Rectal smooth muscle tissue (tissue), 1 donor: ENCODE data around the gene OVAAL.

Source experiments
- H3K27ac ChIP-seq: one replicate; pipeline ENCODE4 v1.7.0; 2013; ENCODE audit warnings: low read depth, low read length, inconsistent platforms
- H3K27me3 ChIP-seq: one replicate; pipeline ENCODE4 v1.7.0; 2013; ENCODE audit warnings: low read length; ENCODE audit not compliant: control insufficient read depth, insufficient read depth
- H3K36me3 ChIP-seq: one replicate; pipeline ENCODE4 v1.7.0; 2013; ENCODE audit warnings: low read length; ENCODE audit not compliant: control insufficient read depth, insufficient read depth
- H3K4me1 ChIP-seq: one replicate; pipeline ENCODE4 v1.7.0; 2013; ENCODE audit warnings: low read length; ENCODE audit not compliant: control insufficient read depth, insufficient read depth
- H3K4me3 ChIP-seq: one replicate; pipeline ENCODE4 v1.7.0; 2013; ENCODE audit warnings: low read length
- H3K9ac ChIP-seq: one replicate; pipeline ENCODE4 v1.7.0; 2013; ENCODE audit warnings: low read length

Gene OVAAL

GRCh38 chr1:180603850-180604226 is 45.1 kb downstream of the OVAAL start:
- H3K27ac ChIP-seq = no peak overlapping the region
- no peak overlapping the region for H3K9ac ChIP-seq
- no peak overlapping the region for H3K4me3 ChIP-seq

GRCh38 chr1:180606155-180606554 is 47.4 kb downstream of the OVAAL start:
- H3K4me1 ChIP-seq = no peaks in the 10 kb centered on the region
- no peaks in the 10 kb centered on the region for H3K27me3 ChIP-seq
- H3K4me3 ChIP-seq = no peak overlapping the region
- no peak overlapping the region for H3K9ac ChIP-seq
- no peak overlapping the region for H3K27ac ChIP-seq
- H3K36me3 ChIP-seq = no peaks in the 10 kb centered on the region

More at GRCh38 chr1:180603850-180604226, 45.1 kb downstream of the OVAAL start:
- H3K27me3 ChIP-seq = no peaks in the 10 kb centered on the region
- H3K4me1 ChIP-seq = no peaks in the 10 kb centered on the region
- H3K36me3 ChIP-seq = no peaks in the 10 kb centered on the region

GRCh38 chr1:180609643-180610555 is 51.1 kb downstream of the OVAAL start:
- no peak overlapping the region for H3K27ac ChIP-seq
- no peaks in the 10 kb centered on the region for H3K36me3 ChIP-seq
- H3K4me3 ChIP-seq = no peak overlapping the region
- no peak overlapping the region for H3K9ac ChIP-seq
- H3K27me3 ChIP-seq = no peaks in the 10 kb centered on the region
- H3K4me1 ChIP-seq = peaks cover 2% of the 10 kb centered on the region

- Histone ChIP-seq H3K27ac (no peak overlapping the region), H3K4me3 (no peak overlapping the region), H3K36me3 (no peaks in the 10 kb centered on the region), H3K4me1 (peaks cover 2% of the 10 kb centered on the region), H3K27me3 (no peaks in the 10 kb centered on the region), H3K9ac (no peak overlapping the region)
Observed at GRCh38 chr1:180610556-180611015, 51.8 kb downstream of the OVAAL start.

- Histone ChIP-seq H3K27ac (no peak overlapping the region), H3K27me3 (no peaks in the 10 kb centered on the region), H3K4me3 (no peak overlapping the region), H3K36me3 (no peaks in the 10 kb centered on the region), H3K9ac (no peak overlapping the region), H3K4me1 (peaks cover 2% of the 10 kb centered on the region)
Observed at GRCh38 chr1:180611016-180611930, 52.5 kb downstream of the OVAAL start.

- Histone ChIP-seq H3K9ac (no peak overlapping the region), H3K27me3 (no peaks in the 10 kb centered on the region), H3K27ac (no peak overlapping the region), H3K4me1 (peaks cover 2% of the 10 kb centered on the region), H3K4me3 (no peak overlapping the region), H3K36me3 (no peaks in the 10 kb centered on the region)
Observed at GRCh38 chr1:180612632-180613031, 53.9 kb downstream of the OVAAL start.

GRCh38 chr1:180614730-180615129 is 56.0 kb downstream of the OVAAL start:
- no peak overlapping the region for H3K9ac ChIP-seq
- H3K4me1 ChIP-seq = peaks cover 2% of the 10 kb centered on the region
- no peaks in the 10 kb centered on the region for H3K27me3 ChIP-seq
- H3K27ac ChIP-seq = no peak overlapping the region
- no peak overlapping the region for H3K4me3 ChIP-seq
- no peaks in the 10 kb centered on the region for H3K36me3 ChIP-seq

- no peak overlapping the region for H3K27ac ChIP-seq
- no peak overlapping the region for H3K4me3 ChIP-seq
- H3K4me1 ChIP-seq = peaks cover 2% of the 10 kb centered on the region
- H3K27me3 ChIP-seq = no peaks in the 10 kb centered on the region
- no peak overlapping the region for H3K9ac ChIP-seq
- H3K36me3 ChIP-seq = no peaks in the 10 kb centered on the region
Observed at GRCh38 chr1:180615493-180616290, 56.9 kb downstream of the OVAAL start.
